ENCODE results near the gene OR10G4.
"Not testable (repeated sequence)": the region's sequence is repeated elsewhere in the genome, so short reads cannot be mapped to it uniquely, and the experiment has no call there.

OR10G4 gene

DNA sequence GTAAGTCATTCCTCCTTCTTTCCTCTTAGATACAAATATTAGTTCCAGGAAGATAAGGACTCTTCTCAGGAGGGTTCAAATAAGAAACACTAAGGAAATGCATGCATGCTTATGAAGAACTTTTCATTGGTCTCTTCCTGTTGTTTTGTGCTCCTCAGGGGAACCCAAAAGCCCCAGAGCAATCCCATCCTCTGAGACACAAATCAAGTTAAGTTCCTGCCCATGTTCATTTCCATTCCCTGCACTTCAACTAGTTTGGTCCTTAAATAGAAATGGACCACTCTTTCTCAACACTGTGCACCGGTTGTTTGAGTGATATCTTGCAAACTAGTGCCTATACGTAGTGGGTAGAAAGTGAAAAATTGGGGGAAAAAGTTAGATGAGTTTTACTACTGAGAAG, at the start of gene OR10G4:
Gene OR10G4, plus strand, starts transcription at position 301 of the 400 bp plus-strand sequence. CDS start 2,578 bp downstream, outside the sequence.
- no peak for DNase-seq

- no peak for DNase-seq
These were observed 39.0 kb upstream of the OR10G4 start for GRCh38 chr11:123973816-123974215.

DNA sequence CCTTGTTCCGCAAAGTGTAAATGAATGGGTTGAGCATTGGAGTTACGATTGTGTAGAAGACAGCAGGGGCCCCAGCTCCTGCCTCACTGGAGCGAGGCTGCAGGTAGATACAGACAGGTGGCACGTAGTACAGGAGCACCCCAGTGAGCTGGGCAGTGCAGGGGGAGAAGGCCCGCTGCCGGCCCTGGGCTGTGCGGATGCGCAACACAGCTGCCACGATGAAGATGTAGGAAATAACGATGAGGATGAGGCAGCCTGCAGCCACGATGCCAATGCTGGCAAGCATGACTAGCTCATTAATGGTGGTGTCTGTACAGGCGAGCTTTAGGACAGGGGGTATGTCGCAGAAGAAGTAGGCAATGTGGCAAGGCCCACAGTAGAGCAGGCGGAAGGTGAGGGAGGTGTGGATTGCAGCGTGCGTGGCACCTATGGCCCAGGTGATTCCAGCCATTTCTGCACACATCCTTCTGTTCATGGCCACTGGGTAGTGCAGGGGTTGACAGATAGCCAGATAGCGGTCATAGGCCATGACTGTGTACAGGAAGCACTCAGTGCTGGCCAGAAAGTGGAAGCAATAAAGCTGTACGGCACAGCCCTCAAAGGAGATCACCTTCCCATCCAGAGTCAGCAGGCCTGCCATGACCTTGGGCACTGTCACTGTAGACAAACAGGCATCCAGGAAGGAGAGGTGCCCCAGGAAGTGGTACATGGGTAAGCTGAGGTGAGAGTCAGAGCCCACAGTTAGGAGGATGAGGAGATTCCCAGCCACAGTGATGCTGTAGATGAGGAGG, 35.8 kb upstream of the OR10G4 start:
- DNase-seq, result no peak

GRCh38 chr11:123977731-123978347, 35.0 kb upstream of the OR10G4 start, which contains the start of gene OR10S1:
Gene OR10S1 (minus strand): TSS chr11:123977781. CDS start chr11:123977664, 117 bp downstream.
- no peak for DNase-seq

DNA sequence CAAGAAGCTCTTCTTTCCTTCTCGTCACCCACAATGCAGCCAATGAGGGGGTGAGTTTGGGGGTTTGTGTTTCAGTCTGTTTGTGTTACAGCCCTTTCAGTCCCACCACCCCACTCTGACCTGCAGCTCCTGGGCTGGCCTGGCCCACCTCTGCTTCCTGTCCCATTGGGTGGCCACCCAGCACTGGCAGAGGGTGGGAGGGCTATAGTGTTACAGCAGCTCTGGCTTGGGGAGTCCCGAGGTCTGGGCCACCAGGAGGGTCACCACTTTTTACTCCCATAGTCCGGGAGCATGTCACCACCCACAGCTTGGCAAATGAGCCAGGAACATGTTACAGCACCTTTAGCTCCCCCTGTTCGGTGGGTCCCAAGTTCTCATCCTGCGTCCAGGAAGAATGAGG, 33.5 kb upstream of the OR10G4 start:
- no peak for DNase-seq

- DNase-seq, result no peak
These were observed 17.7 kb upstream of the OR10G4 start, which contains the start of gene OR10G6 for GRCh38 chr11:123995119-123995518. Gene OR10G6 (minus strand): TSS chr11:123995161. CDS start chr11:123995161, 0 bp downstream.

DNA sequence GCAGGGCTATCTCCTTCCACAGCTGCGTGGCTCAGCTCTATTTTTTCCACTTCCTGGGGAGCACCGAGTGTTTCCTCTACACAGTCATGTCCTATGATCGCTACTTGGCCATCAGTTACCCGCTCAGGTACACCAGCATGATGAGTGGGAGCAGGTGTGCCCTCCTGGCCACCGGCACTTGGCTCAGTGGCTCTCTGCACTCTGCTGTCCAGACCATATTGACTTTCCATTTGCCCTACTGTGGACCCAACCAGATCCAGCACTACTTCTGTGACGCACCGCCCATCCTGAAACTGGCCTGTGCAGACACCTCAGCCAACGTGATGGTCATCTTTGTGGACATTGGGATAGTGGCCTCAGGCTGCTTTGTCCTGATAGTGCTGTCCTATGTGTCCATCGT, 3.0 kb downstream of the OR10G4 start:
- DNase-seq, result not testable (repeated sequence)

GRCh38 chr11:124026498-124026897, 13.7 kb downstream of the OR10G4 start, which contains the start of gene OR10G8:
Gene OR10G8 (plus strand): TSS chr11:124026798. CDS start chr11:124029623, 2,825 bp downstream.
- DNase-seq, result no peak

DNA sequence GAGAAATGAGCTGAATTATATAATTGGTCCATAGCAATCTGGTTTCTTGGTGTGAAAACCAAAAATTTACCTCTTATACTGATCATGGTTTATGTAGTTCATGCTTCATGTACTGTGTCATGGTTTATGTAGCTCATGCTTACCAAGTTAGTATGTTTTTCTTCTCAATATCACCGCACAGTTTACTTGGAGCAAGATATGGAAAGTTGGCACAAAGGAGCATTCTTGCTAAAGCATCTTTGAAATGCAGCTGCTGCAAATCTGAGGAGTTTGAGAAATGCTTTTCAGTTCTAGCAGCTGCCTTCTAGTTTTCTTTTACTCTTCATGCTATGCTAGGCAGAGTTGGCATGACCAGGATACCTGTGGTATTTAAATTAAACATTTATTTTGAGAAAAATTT, 23.9 kb downstream of the OR10G4 start:
- no peak for DNase-seq

GRCh38 chr11:124039557-124039956, 26.8 kb downstream of the OR10G4 start:
- no peak for DNase-seq

DNA sequence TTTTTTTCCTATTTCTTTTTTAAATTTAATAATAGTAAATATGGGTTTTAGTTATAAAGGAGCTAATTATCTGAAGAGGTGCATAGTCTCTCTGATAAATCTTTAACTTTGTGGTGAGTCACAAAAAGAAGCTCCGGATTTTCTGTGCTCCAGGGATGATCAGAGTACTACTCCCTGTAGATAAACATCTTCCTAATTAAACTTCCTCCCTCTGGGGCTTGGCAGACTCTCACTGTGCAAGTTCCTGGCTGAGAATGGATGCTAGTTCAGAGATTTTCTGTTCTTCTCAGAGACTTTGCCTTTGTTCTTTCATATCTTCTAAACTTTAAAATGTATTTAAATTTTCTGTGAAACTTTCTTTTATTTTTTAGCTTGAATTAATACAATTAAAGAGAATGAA, 28.5 kb downstream of the OR10G4 start, which contains the start of gene OR10G7:
Gene OR10G7, minus strand, starts transcription at position 72 of the 400 bp plus-strand sequence. CDS start 2,324 bp downstream, outside the sequence.
- no peak for DNase-seq

GRCh38 chr11:124043420-124043819, 30.6 kb downstream of the OR10G4 start:
- DNase-seq, result no peak

DNA sequence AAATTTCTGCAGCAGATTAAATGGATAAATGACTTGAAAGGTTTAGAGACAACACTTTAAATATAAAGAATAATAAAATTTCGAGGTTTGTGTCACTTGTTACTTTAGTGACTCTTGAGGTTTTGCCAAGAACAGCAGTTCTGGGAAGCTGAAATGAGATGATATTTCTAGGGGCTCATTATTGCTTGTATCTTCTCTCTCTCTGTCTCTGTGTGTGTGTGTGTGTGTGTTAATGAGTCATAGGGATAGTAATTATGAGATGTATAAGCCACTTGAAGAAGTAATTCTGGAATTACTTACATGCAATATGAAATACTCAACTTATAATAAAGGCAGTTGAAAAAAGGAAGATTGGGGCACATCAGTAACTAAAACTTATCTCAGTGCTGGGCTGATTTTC, 38.0 kb downstream of the OR10G4 start:
- DNase-seq, result no peak

GRCh38 chr11:124052966-124053365, 40.2 kb downstream of the OR10G4 start:
- no peak for DNase-seq
